ENCODE results near the gene COX8A.
"Not testable (repeated sequence)": the region's sequence is repeated elsewhere in the genome, so short reads cannot be mapped to it uniquely, and the experiment has no call there.

COX8A gene

GRCh38 chr11:63970902-63971301, 3.5 kb upstream of the COX8A start:
- DNase-seq (ENCODE audit: low read depth) = no peak

- not testable (repeated sequence) for DNase-seq (ENCODE audit: low read depth)
These were observed 535 bp upstream of the COX8A start for GRCh38 chr11:63973912-63974258.

GRCh38 chr11:63978551-63979239, 4.3 kb downstream of the COX8A start:
- DNase-seq (ENCODE audit: low read depth) = no peak

- no peak for DNase-seq (ENCODE audit: low read depth)
These were observed 5.0 kb downstream of the COX8A start for GRCh38 chr11:63979426-63979825.

- peak; percentile 49 for DNase-seq (ENCODE audit: low read depth)
These were observed 11.4 kb downstream of the COX8A start for GRCh38 chr11:63985812-63986155.

- DNase-seq (ENCODE audit: low read depth) = peak; percentile 86
These were observed 11.9 kb downstream of the COX8A start, which contains the start of gene OTUB1 for GRCh38 chr11:63986156-63986931. TSS of gene OTUB1 (plus strand) at chr11:63986438. CDS start at chr11:63986457, 19 bp downstream.

GRCh38 chr11:63986932-63987513, 12.6 kb downstream of the COX8A start:
- DNase-seq (ENCODE audit: low read depth) = no peak

- DNase-seq (ENCODE audit: low read depth) = no peak
These were observed 17.1 kb downstream of the COX8A start for GRCh38 chr11:63991558-63991957.

- DNase-seq (ENCODE audit: low read depth) = no peak
These were observed 18.7 kb downstream of the COX8A start for GRCh38 chr11:63993100-63993499.

GRCh38 chr11:63993993-63994392, 19.6 kb downstream of the COX8A start:
- DNase-seq (ENCODE audit: low read depth) = no peak

GRCh38 chr11:63996512-63996911, 22.1 kb downstream of the COX8A start:
- DNase-seq (ENCODE audit: low read depth) = no peak

GRCh38 chr11:63997104-63997700, 22.8 kb downstream of the COX8A start:
- no peak for DNase-seq (ENCODE audit: low read depth)

GRCh38 chr11:63997801-63998337, 23.4 kb downstream of the COX8A start:
- no peak for DNase-seq (ENCODE audit: low read depth)

- no peak for DNase-seq (ENCODE audit: low read depth)
These were observed 24.3 kb downstream of the COX8A start for GRCh38 chr11:63998558-63999348.

- DNase-seq (ENCODE audit: low read depth) = peak; percentile 49
These were observed 25.1 kb downstream of the COX8A start for GRCh38 chr11:63999349-64000025.

GRCh38 chr11:64000026-64000739, 25.8 kb downstream of the COX8A start:
- DNase-seq (ENCODE audit: low read depth) = peak; percentile 61

GRCh38 chr11:64000740-64001483, 26.5 kb downstream of the COX8A start:
- DNase-seq (ENCODE audit: low read depth) = no peak

- no peak for DNase-seq (ENCODE audit: low read depth)
These were observed 27.3 kb downstream of the COX8A start for GRCh38 chr11:64001484-64002420.
